Articular chondrocyte of knee joint (primary cell): ENCODE data around the gene KCNJ11. TPM values are rescaled to one million over a fixed set of nuclear protein-coding genes. Genes with fewer than 3 reads are reported as not detected.

Experiments
- total RNA-seq: library from RNA; depleted of rRNA; stranded (reverse); fragments of >200 nt; gene quantifications from 2 replicates; pipeline ENCODE4 v1.2.3, GENCODE V29; 2012

Gene KCNJ11
- total RNA-seq: under 0.01 TPM in 1 of 2 replicates, not detected in the other

DNA sequence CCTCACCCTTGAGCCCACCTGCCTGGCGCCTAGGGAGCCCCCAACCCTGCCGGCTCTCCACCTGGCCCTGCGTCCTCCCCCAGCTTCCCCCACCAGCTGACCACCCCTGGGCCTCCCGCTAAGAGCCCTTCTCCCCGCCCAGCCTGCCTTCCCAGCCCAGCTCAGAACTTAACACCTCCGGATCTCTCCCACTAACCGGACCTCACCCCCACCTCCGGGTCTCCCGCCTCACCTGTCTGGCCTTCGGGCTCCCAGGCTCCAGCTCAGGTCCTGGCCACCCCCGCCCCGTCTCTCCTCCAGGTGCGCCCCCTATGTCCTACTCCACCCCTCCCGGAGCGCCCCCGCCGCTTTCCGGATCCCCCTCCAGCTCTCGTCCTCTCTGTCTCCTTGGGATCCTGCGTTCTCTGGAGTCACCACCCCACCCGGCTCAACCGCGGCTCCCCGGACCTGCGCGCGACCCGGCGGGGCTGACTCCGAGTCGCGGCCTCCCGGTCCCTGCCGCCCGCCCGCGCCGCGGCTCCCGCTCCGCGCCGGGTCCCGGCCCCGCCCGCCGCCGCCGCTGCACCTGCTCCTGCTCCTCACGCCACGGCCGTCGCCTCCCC lies at the start of gene KCNJ11:
Gene KCNJ11, minus strand, starts transcription at position 51 of the 602 bp plus-strand sequence. CDS start 568 bp downstream, outside the sequence.

GRCh38 chr11:17351510-17352176 lies 36.8 kb downstream of the KCNJ11 start, which contains the start of gene NCR3LG1:
NCR3LG1 (plus strand) TSS chr11:17351800; CDS start chr11:17351970, 170 bp downstream.

Other genes with a start within 250 kb of the KCNJ11 start
- 55.8 and 59.2 TPM in 2 replicates for gene PIK3C2A, start 180.7 kb downstream of the KCNJ11 start, total RNA-seq
- 221 and 242 TPM in 2 replicates for gene NUCB2, start 111.9 kb downstream of the KCNJ11 start, total RNA-seq
- gene NCR3LG1, start 36.9 kb downstream of the KCNJ11 start, total RNA-seq: 6.4 and 14.4 TPM in 2 replicates
- gene ABCC8, start 88.2 kb upstream of the KCNJ11 start, total RNA-seq: 0.26 and 0.54 TPM in 2 replicates
- gene USH1C, start 155.8 kb upstream of the KCNJ11 start, total RNA-seq: not detected in 2 replicates
- not detected in 2 replicates for gene OTOG, start 158.6 kb upstream of the KCNJ11 start, total RNA-seq